ENCODE results near the gene CERS4. TPM values are rescaled to one million over a fixed set of nuclear protein-coding genes. Genes with fewer than 3 reads are reported as not detected.

CERS4 gene
- total and polyA plus RNA-seq, 2 of the 8 experiments (the other 6 are each of a cell fraction or from before 2014, with no cell fraction given) = 88.2 to 179 TPM

DNA sequence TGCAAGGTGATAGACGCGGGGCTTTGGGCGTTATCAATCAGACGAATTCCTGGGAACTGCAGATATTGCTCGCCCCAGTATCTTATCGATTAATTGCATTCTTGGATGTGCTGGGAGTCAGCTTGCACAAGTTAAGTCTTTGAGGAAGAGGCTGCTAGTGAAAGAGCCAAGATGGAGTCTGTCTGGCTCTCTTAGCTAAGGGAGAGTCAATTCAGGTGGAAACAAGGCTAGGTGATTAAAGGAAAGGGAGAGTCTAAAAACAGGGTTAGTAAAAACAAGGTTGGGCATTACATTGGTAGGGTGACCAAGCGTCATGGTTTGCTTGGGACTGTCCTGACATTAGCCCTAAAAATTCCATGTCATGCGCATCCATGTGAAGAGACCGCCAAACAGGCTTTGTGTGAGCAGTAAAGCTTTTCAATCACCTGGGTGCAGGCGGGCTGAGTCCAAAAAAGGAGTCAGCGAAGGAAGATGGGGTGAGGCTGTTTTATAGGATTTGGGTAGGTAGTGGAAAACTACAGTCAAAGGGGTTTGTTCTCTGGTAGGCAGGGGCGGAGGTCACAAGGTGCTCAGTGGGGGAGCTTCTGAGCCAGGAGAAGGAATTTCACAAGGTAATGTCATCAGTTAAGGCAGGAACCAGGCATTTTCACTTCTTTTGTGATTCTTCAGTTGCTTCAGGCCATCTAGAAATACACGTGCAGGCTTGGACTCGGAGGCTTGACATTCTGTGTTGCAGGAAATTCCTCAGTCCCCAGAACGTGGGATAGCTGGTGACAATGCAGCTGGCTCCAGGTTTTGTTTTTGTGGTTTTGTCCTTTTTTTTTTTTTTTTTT lies 5.7 kb upstream of the CERS4 start (continued):
- peak; percentile 49; the same call in 1 of the 2 replicates for TF ChIP-seq SP1 (IDR thresholded peaks at IDR 0.05; ENCODE audit: low read depth, low read length)
